OCI-LY3 (cell line): ENCODE data around the gene KANSL1.

Source experiments
- CTCF ChIP-seq: fragments of 200-600, 300-600 bp; sonication (generic); IDR thresholded peaks from 2 replicates; pipeline ENCODE4 v1.5.1; 2014; ENCODE audit warnings: antibody characterized with exemption, low read length, low read depth
- EZH2phosphoT487 ChIP-seq: fragments of 200-600 bp; shearing (Covaris generic); IDR thresholded peaks from 2 replicates; pipeline ENCODE4 v1.6.1; 2018; ENCODE audit warnings: antibody characterized with exemption, mixed run types, low read depth

DNA sequence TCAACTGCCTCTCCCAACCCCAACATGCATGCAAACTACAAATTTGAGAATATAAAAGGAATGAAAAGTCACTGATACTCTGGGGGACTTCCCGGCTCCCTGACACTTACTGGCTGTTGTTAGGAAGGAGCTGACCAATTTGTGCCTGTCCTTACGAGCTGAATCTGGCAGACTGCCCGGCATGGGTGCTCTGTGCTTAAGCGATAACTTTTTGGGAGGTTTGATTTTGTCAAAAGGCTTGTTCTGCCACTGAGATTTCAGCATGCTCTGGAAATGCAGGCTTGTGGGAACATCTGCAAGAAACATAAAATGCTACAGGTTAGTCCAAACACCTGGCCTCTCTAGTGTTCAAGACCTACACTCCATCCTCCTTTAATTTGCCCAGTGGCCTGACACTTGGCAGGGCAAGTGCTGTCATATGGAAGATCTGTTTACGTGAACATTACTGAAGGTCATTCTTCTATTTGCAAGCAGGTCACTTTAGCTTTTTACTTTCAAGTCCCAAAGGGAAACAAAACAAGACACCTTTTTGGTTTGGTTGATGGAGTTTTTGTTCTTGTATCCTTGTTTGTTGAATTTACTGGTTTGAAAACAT, 153.5 kb downstream of the KANSL1 start:
- no peak for TF ChIP-seq CTCF
- TF ChIP-seq EZH2phosphoT487: no peak
